Thymus (tissue), 11 donors: ENCODE measurements around the gene COL28A1. TPM values are rescaled to one million over a fixed set of nuclear protein-coding genes. Genes with fewer than 3 reads are reported as not detected.

ENCODE experiments used
- DNase-seq, 9 donors: peaks; one replicate each; pipeline ENCODE4 v3.0.0-alpha.2; 2013; ENCODE audit warnings: low spot score in 9 of 9, low read depth in 6 of 9, missing footprints in 1 of 9
- H3K27ac ChIP-seq, 2 donors: one replicate each; pipeline ENCODE4 v1.5.1; 2013; ENCODE audit warnings: control low read depth in 1 of 2, low read depth in 1 of 2, low read length in 1 of 2, mild to moderate bottlenecking in 1 of 2, moderate library complexity in 1 of 2
- H3K27me3 ChIP-seq, 2 donors: one replicate each; pipeline ENCODE4 v1.5.1; 2013; ENCODE audit warnings: low read length in 1 of 2; ENCODE audit not compliant: control insufficient read depth in 2 of 2, insufficient read depth in 1 of 2
- H3K36me3 ChIP-seq, 2 donors: one replicate each; pipeline ENCODE4 v1.5.1; 2013; ENCODE audit warnings: low read length in 1 of 2, mild to moderate bottlenecking in 1 of 2, moderate library complexity in 1 of 2; ENCODE audit not compliant: control insufficient read depth in 2 of 2, insufficient read depth in 2 of 2
- H3K4me1 ChIP-seq, 2 donors: one replicate each; pipeline ENCODE4 v1.5.1; 2013; ENCODE audit warnings: low read length in 2 of 2; ENCODE audit not compliant: control insufficient read depth in 2 of 2, insufficient read depth in 2 of 2
- H3K4me3 ChIP-seq, 2 donors: one replicate each; pipeline ENCODE4 v1.5.1; 2013; ENCODE audit warnings: low read length in 2 of 2, control low read depth in 1 of 2, mild to moderate bottlenecking in 1 of 2
- H3K9me3 ChIP-seq, 2 donors: one replicate each; pipeline ENCODE4 v1.5.1; 2013; ENCODE audit warnings: low read length in 1 of 2, mild to moderate bottlenecking in 1 of 2; ENCODE audit not compliant: control insufficient read depth in 2 of 2, insufficient read depth in 1 of 2
- WGBS: extraction: QIAGEN DNeasy Blood & Tissue Kit; methylation state at CpG from one replicate; pipeline ENCODE4 v1.1.7; 2013; 5-methylcytosine and 5-hydroxymethylcytosine counted together
- polyA plus RNA-seq: library from polyadenylated mRNA; stranded (reverse); fragments of 200-250 nt; gene quantifications from one replicate; pipeline ENCODE4 v1.2.3, GENCODE V29; 2013
- total RNA-seq: library from RNA; stranded (reverse); fragments of 120-200 nt; gene quantifications from one replicate; pipeline ENCODE4 v1.2.4, GENCODE V29; 2013
- donor health status: healthy.

COL28A1 gene
- total and polyA plus RNA-seq, 2 donors = 0.24 to 0.71 TPM

GRCh38 chr7:7495171-7495570, 40.5 kb downstream of the COL28A1 start:
- no peak for DNase-seq
- H3K4me3 ChIP-seq = no peak overlapping the region
- no peaks in the 10 kb centered on the region for H3K9me3 ChIP-seq
- no peaks in the 10 kb centered on the region for H3K4me1 ChIP-seq
- no peaks in the 10 kb centered on the region for H3K36me3 ChIP-seq
- WGBS = 55% methylated on average over 1 of the region's 1 CpG
- no peaks in the 10 kb centered on the region for H3K27me3 ChIP-seq
- H3K27ac ChIP-seq = no peak overlapping the region

- H3K27ac ChIP-seq = no peak overlapping the region
- no peaks in the 10 kb centered on the region for H3K36me3 ChIP-seq
- no peaks in the 10 kb centered on the region for H3K27me3 ChIP-seq
- 99% methylated on average over 3 of the region's 3 CpGs for WGBS
- H3K4me1 ChIP-seq = no peaks in the 10 kb centered on the region
- H3K4me3 ChIP-seq = no peak overlapping the region
- no peak for DNase-seq
- H3K9me3 ChIP-seq = peaks cover 2 to 5% of the 10 kb centered on the region in 2 donors
Observed at GRCh38 chr7:7491044-7491443, 44.6 kb downstream of the COL28A1 start.

- H3K9me3 ChIP-seq = peaks cover 2 to 5% of the 10 kb centered on the region in 2 donors
- no peaks in the 10 kb centered on the region for H3K4me1 ChIP-seq
- no peaks in the 10 kb centered on the region for H3K36me3 ChIP-seq
- DNase-seq = no peak
- no peak overlapping the region for H3K27ac ChIP-seq
- H3K4me3 ChIP-seq = no peak overlapping the region
- 83% methylated on average over 2 of the region's 2 CpGs for WGBS
- H3K27me3 ChIP-seq = no peaks in the 10 kb centered on the region
Observed at GRCh38 chr7:7490003-7490402, 45.7 kb downstream of the COL28A1 start.

- Histone ChIP-seq H3K36me3 (no peaks in the 10 kb centered on the region), H3K27ac (no peak overlapping the region), H3K27me3 (no peaks in the 10 kb centered on the region), H3K4me3 (no peak overlapping the region), H3K9me3 (peaks cover 2 to 5% of the 10 kb centered on the region in 2 donors), H3K4me1 (no peaks in the 10 kb centered on the region)
- 88% methylated on average over 2 of the region's 2 CpGs for WGBS
- no peak for DNase-seq
Observed at GRCh38 chr7:7489546-7489945, 46.1 kb downstream of the COL28A1 start.

- 78% methylated on average over 3 of the region's 3 CpGs for WGBS
- Histone ChIP-seq H3K9me3 (peaks cover 2 to 5% of the 10 kb centered on the region in 2 donors), H3K4me1 (no peaks in the 10 kb centered on the region), H3K27ac (no peak overlapping the region), H3K27me3 (no peaks in the 10 kb centered on the region), H3K4me3 (no peak overlapping the region), H3K36me3 (no peaks in the 10 kb centered on the region)
- DNase-seq = no peak
Observed at GRCh38 chr7:7486362-7486761, 49.3 kb downstream of the COL28A1 start.

- H3K4me1 ChIP-seq = no peaks in the 10 kb centered on the region
- WGBS = 99% methylated on average over 1 of the region's 1 CpG
Observed at GRCh38 chr7:7484072-7484471, 51.6 kb downstream of the COL28A1 start.

GRCh38 chr7:7481802-7482201, 53.9 kb downstream of the COL28A1 start:
- Histone ChIP-seq H3K4me3 (no peak overlapping the region), H3K36me3 (no peaks in the 10 kb centered on the region), H3K4me1 (no peaks in the 10 kb centered on the region), H3K27me3 (no peaks in the 10 kb centered on the region), H3K27ac (no peak overlapping the region), H3K9me3 (peaks cover 0 to 8% of the 10 kb centered on the region in 2 donors)
- 98% methylated on average over 2 of the region's 2 CpGs for WGBS
- DNase-seq = no peak

More at GRCh38 chr7:7484072-7484471, 51.6 kb downstream of the COL28A1 start:
- Histone ChIP-seq H3K27me3 (no peaks in the 10 kb centered on the region), H3K4me3 (no peak overlapping the region), H3K36me3 (no peaks in the 10 kb centered on the region), H3K27ac (no peak overlapping the region), H3K9me3 (peaks cover 2 to 5% of the 10 kb centered on the region in 2 donors)
- no peak for DNase-seq

GRCh38 chr7:7479275-7479805, 56.3 kb downstream of the COL28A1 start:
- no peak for DNase-seq
- Histone ChIP-seq H3K36me3 (no peaks in the 10 kb centered on the region), H3K9me3 (peaks cover 0 to 8% of the 10 kb centered on the region in 2 donors), H3K4me1 (no peaks in the 10 kb centered on the region), H3K27me3 (no peaks in the 10 kb centered on the region), H3K4me3 (no peak overlapping the region), H3K27ac (no peak overlapping the region)
- WGBS = 98% methylated on average over 2 of the region's 2 CpGs

GRCh38 chr7:7478569-7478968, 57.1 kb downstream of the COL28A1 start:
- Histone ChIP-seq H3K4me1 (no peaks in the 10 kb centered on the region), H3K27ac (no peak overlapping the region), H3K27me3 (no peaks in the 10 kb centered on the region), H3K36me3 (no peaks in the 10 kb centered on the region), H3K4me3 (no peak overlapping the region), H3K9me3 (peaks cover 0 to 8% of the 10 kb centered on the region in 2 donors)
- DNase-seq = no peak
- WGBS = 98% methylated on average over 23 of the region's 23 CpGs
